ENCODE data around the gene OTUD3.
"Not testable (repeated sequence)": the region's sequence is repeated elsewhere in the genome, so short reads cannot be mapped to it uniquely, and the experiment has no call there.

OTUD3 gene

GRCh38 chr1:19866758-19867157 is 15.4 kb upstream of the OTUD3 start:
- Histone ChIP-seq H3K79me2 (ENCODE audit: insufficient read depth, low read length) (no peaks in the 10 kb centered on the region), H3K4me2 (ENCODE audit: low read depth, low read length, poor library complexity, severe bottlenecking) (no peak overlapping the region), H3K36me3 (ENCODE audit: low read length) (no peaks in the 10 kb centered on the region), H3K9me2 (replicated peaks; ENCODE audit: insufficient read depth, low read length) (no peaks in the 10 kb centered on the region), H3K27me3 (ENCODE audit: low read length) (no peaks in the 10 kb centered on the region), H3K4me3 (ENCODE audit: insufficient read depth, low read length, poor library complexity, severe bottlenecking) (no peak overlapping the region), H3K27ac (ENCODE audit: low read depth, low read length) (no peak overlapping the region), H3F3A (ENCODE audit: insufficient read depth) (no peaks in the 10 kb centered on the region), H3K9me3 (ENCODE audit: insufficient read depth, low read length) (no peaks in the 10 kb centered on the region), H4K20me1 (ENCODE audit: low read depth, low read length) (no peaks in the 10 kb centered on the region), H2AFZ (ENCODE audit: low read depth, low read length, severe bottlenecking) (no peak overlapping the region), H3K9ac (ENCODE audit: low read length) (no peak overlapping the region)
- no peak for TF ChIP-seq EZH2phosphoT487 (conservative IDR thresholded peaks at IDR 0.05; ENCODE audit: low read length)
- TF ChIP-seq, protein P1, sequence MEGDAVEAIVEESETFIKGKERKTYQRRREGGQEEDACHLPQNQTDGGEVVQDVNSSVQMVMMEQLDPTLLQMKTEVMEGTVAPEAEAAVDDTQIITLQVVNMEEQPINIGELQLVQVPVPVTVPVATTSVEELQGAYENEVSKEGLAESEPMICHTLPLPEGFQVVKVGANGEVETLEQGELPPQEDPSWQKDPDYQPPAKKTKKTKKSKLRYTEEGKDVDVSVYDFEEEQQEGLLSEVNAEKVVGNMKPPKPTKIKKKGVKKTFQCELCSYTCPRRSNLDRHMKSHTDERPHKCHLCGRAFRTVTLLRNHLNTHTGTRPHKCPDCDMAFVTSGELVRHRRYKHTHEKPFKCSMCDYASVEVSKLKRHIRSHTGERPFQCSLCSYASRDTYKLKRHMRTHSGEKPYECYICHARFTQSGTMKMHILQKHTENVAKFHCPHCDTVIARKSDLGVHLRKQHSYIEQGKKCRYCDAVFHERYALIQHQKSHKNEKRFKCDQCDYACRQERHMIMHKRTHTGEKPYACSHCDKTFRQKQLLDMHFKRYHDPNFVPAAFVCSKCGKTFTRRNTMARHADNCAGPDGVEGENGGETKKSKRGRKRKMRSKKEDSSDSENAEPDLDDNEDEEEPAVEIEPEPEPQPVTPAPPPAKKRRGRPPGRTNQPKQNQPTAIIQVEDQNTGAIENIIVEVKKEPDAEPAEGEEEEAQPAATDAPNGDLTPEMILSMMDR (IDR thresholded peaks at IDR 0.05; ENCODE audit: insufficient read depth, low read length, poor library complexity, severe bottlenecking): no peak

DNA sequence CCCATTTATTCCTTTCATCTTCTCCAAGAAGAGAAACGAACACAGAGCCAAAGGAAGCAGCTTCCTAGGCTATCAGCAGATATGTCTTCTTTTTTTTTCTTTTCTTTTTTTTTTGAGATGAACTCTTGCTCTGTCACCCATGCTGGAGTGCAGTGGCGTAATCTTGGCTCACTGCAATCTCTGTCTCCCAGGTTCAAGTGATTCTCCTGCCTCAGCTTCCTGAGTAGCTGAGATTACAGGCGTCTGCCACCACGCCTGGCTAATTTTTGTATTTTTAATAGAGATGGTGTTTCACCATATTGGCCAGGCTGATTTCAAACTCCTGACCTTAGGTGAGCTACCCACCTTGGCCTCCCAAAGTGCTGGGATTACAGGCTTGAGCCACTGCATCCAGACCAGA is 13.6 kb upstream of the OTUD3 start:
- not testable (repeated sequence) for H3K4me3 ChIP-seq (ENCODE audit: insufficient read depth, low read length, poor library complexity, severe bottlenecking); H3K27ac ChIP-seq (ENCODE audit: low read depth, low read length); H3K36me3 ChIP-seq (ENCODE audit: low read length); H4K20me1 ChIP-seq (ENCODE audit: low read depth, low read length); H3K9me3 ChIP-seq (ENCODE audit: insufficient read depth, low read length); H3K4me2 ChIP-seq (ENCODE audit: low read depth, low read length, poor library complexity, severe bottlenecking); H3K9me2 ChIP-seq (replicated peaks; ENCODE audit: insufficient read depth, low read length); H3K27me3 ChIP-seq (ENCODE audit: low read length); H3K9ac ChIP-seq (ENCODE audit: low read length); H3F3A ChIP-seq (ENCODE audit: insufficient read depth); H3K79me2 ChIP-seq (ENCODE audit: insufficient read depth, low read length); H2AFZ ChIP-seq (ENCODE audit: low read depth, low read length, severe bottlenecking)

- H4K20me1 ChIP-seq (ENCODE audit: low read depth, low read length); H3K79me2 ChIP-seq (ENCODE audit: insufficient read depth, low read length); H3K9me2 ChIP-seq (replicated peaks; ENCODE audit: insufficient read depth, low read length); H3K36me3 ChIP-seq (ENCODE audit: low read length); H3K9ac ChIP-seq (ENCODE audit: low read length); H3K27ac ChIP-seq (ENCODE audit: low read depth, low read length); H3K27me3 ChIP-seq (ENCODE audit: low read length); H2AFZ ChIP-seq (ENCODE audit: low read depth, low read length, severe bottlenecking); H3F3A ChIP-seq (ENCODE audit: insufficient read depth); H3K9me3 ChIP-seq (ENCODE audit: insufficient read depth, low read length); H3K4me3 ChIP-seq (ENCODE audit: insufficient read depth, low read length, poor library complexity, severe bottlenecking); H3K4me2 ChIP-seq (ENCODE audit: low read depth, low read length, poor library complexity, severe bottlenecking): not testable (repeated sequence)
Measured at GRCh38 chr1:19869453-19869852, 12.7 kb upstream of the OTUD3 start.

- H3K27me3 ChIP-seq (ENCODE audit: low read length): no peaks in the 10 kb centered on the region
- H3K9ac ChIP-seq (ENCODE audit: low read length): no peak overlapping the region
- TF ChIP-seq, protein P1 (IDR thresholded peaks at IDR 0.05; ENCODE audit: insufficient read depth, low read length, poor library complexity, severe bottlenecking): no peak
- no peak for TF ChIP-seq EZH2phosphoT487 (conservative IDR thresholded peaks at IDR 0.05; ENCODE audit: low read length)
- H3K9me2 ChIP-seq (replicated peaks; ENCODE audit: insufficient read depth, low read length): no peaks in the 10 kb centered on the region
- no peak overlapping the region for H3K27ac ChIP-seq (ENCODE audit: low read depth, low read length)
- H3K79me2 ChIP-seq (ENCODE audit: insufficient read depth, low read length): no peaks in the 10 kb centered on the region
- no peak overlapping the region for H3K4me2 ChIP-seq (ENCODE audit: low read depth, low read length, poor library complexity, severe bottlenecking)
- H3F3A ChIP-seq (ENCODE audit: insufficient read depth): no peaks in the 10 kb centered on the region
- no peak overlapping the region for H2AFZ ChIP-seq (ENCODE audit: low read depth, low read length, severe bottlenecking)
- no peak overlapping the region for H3K4me3 ChIP-seq (ENCODE audit: insufficient read depth, low read length, poor library complexity, severe bottlenecking)
- H4K20me1 ChIP-seq (ENCODE audit: low read depth, low read length): no peaks in the 10 kb centered on the region
- H3K36me3 ChIP-seq (ENCODE audit: low read length): no peaks in the 10 kb centered on the region
- H3K9me3 ChIP-seq (ENCODE audit: insufficient read depth, low read length): no peaks in the 10 kb centered on the region
Measured at GRCh38 chr1:19869929-19870328, 12.3 kb upstream of the OTUD3 start.
